GM19193 (cell line): ENCODE data around the gene SYT1.

ENCODE experiments used
- POLR2A ChIP-seq: IDR thresholded peaks from 4 replicates; pipeline ENCODE4 v1.6.1; 2011; ENCODE audit not compliant: insufficient read depth, insufficient read length; ENCODE audit errors: extremely low read depth

SYT1 gene

DNA sequence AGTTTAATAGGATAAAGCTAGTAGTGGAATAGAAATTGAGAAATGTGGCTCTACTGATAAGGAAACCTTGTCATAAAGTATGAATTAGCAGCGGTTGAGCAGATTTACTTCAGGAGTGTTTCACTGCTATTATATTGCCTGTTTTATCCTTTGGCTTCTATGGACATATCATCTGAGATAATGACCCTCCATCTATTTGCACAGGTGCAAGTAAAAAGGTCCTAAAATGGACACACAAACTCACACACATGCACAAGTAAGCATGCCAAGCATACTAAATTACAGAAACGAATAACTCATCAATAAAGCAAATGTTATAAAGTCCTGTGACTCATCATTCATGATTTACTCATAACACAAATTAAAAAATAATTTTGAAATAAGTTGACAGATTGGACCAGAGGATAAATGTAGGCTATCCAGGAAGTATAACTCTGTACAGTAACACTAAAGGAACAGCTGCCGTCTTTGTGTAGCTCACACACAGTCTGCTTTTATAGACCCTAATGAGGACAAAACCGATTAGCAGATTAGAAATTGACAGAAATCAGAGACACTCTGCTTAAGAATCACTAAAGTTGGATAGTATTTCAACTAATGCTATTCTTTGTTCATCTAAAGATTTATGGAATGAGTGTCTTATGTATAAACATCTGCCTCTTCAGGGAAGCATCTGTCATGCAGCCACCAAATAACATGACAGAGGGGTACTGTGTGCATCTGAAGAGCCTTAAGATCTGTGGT lies 73.9 kb downstream of the SYT1 start:
- no peak for TF ChIP-seq POLR2A

DNA sequence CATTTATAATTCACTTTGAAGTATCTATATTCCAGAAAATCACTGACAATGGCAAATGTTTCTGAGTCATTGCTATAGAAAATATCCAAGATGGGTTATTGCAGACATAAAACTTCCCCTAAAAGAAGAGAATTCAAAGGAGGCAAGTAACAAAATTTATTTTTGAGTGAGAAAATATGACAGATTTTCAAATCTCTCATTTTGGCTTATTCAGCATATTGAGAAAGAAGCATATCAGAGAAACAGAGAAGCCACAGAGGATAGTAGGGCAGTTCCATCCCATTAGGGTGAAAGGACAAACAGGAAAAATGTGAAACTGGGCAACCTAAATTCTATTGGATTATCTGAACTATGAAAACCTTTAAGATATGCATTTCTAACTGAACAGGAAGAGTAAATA lies 85.0 kb downstream of the SYT1 start:
- no peak for TF ChIP-seq POLR2A

DNA sequence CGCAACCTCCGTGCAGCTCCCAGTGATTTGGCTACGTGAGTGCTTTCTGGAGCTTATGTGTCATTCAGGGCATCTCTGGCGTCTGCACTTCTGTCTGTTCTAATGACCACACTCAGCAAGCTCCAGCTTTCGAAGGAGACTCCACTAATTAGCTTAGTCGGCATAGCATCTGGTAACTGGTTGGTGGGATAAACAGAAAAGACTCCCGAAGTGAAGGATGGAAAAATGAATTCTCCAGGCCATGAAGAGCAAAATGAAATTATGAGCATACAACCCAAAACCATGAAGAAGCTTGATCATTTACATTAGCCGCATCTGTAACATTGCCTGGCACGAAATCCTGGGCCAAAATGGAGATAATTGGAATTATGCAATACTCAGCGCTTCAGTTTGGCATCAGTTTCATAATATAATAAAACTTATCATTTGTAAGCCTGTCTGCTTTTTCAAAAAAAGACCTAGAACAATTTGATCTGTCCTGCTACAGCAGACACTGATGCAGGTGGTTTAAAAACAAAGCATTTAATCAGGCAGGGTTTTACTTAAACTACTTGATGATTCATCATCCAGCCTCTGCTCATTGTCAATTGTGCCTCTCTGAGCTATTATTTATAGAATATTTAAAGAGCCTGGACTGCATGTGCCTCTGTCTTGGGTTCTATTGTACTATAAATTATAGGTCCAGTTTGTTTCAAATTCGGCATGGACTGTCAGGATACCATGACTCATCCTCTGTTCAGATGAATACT lies 87.4 kb downstream of the SYT1 start:
- no peak for TF ChIP-seq POLR2A

DNA sequence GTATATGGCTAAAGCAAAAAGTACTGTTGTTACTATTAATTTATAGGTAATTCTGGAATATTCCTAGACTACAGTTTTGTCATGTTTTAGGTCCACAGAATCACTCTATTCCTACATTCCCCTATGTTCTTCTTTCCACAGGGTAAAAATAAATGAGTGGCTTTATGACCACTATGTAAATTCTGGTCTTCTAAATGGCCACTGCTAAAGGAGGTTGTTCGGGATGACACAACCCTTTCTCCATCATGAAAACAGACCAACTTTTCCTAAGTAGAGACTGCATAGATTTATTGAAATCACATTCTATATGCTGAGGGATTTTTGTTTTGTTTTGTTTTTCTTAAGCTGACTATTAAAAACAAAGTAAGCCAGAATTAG lies 88.0 kb downstream of the SYT1 start:
- no peak for TF ChIP-seq POLR2A

DNA sequence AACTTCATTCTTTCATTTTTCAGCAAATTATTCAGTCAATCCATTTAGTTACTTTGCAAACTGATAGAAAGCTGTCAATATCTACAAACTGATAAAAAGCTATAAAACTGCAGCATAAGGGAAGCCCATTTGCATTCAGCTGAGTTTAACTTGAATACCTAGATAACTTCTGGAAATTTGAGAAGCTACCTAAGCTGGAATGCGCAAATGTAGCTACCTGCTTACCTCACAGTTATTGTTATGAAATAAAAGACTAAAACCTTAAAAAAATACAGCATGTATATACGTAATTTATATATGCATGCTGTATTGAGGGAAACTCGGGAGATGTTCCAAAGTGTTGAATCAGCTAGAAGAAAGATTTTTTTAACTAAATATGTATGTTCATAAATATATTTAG lies 94.4 kb downstream of the SYT1 start:
- TF ChIP-seq POLR2A, result no peak

DNA sequence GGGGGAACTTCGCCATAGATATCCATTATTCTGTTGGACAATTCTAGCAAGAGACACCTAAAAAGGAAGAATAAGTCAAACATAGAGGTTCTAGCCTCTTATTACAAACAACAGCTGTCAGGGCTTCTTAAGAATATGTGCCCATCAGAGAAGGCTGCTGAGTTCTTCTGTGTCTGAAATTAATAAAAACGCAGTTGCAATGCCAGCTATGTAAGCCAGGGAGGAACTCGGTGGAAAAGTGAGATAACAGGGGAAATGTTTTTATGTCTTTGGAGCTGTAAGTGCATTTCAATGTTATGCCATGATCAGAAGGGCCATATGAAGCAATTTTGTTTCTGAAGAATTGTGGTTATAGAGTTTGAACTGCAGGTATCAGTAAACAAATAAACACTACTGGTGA lies 95.0 kb downstream of the SYT1 start:
- no peak for TF ChIP-seq POLR2A

DNA sequence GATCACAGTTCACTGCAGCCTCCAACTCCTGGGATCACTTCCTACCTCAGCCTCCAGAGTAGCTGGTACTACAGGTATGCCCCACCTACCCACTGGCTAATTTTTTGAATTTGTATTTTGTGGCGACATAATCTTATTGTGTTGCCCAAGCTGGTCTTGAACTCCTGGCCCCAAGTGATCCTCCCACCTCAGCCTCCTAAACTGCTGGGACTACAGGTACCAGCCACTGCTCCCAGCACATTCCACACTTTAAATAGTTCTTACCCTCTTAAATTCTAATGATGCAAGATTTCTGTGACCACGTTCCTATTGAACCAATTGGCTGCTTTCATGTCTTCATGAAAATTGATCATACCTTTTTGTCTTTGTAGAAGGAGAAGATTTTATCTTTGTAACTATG lies 96.6 kb downstream of the SYT1 start:
- TF ChIP-seq POLR2A, result no peak

DNA sequence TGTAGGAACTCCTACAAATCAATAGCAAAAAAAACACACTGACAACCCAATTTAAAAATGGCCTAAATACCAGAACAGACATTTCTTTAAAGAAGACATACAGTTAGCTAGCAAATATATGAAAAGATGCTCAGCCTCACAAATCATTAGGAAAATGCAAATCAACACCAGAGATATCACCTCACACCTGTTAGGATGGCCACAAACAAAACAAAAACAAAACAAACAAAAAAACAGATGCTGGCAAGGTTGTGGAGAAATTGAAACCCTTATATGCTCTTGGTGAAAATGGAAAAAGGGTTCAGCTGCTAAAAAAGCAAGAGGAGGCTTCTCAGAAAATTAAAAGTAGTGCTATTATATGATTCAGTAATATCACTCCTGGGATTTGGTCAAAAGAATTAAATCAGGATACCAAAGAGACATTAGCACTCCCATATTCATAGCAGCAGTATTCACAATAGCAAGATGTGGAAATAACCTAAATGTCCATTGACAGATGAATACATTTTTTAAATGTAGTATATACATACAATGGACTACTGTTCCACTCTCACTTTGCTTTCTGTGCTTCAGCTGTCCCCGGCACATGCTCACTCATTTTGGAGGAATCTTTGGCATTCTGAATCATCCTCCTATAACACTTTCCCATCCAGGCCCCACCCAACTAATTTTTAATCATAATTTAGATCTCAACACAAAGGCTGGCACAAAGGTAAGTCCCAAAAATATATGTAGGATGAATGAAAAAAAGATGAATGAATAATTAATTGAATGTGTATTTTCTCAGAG lies 99.1 kb downstream of the SYT1 start:
- TF ChIP-seq POLR2A, result no peak

DNA sequence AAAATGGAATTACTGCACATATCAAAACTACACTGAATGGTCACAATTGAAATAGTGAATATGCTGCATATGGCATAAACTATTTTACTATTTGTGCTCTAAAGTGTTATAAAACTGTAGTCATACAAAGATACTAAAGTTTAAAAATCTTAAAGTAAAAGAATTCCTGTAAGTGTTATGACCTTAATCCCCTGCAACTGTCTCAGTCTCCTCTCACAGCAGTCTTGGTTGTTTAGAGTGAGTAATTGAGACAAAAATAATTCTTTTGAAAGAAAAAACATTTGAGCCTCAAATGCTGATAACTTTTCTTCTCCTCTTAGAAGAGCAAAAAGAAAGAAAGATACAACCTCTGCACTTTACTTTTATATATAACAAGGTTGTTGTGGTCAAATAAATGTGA lies 99.9 kb downstream of the SYT1 start:
- no peak for TF ChIP-seq POLR2A

DNA sequence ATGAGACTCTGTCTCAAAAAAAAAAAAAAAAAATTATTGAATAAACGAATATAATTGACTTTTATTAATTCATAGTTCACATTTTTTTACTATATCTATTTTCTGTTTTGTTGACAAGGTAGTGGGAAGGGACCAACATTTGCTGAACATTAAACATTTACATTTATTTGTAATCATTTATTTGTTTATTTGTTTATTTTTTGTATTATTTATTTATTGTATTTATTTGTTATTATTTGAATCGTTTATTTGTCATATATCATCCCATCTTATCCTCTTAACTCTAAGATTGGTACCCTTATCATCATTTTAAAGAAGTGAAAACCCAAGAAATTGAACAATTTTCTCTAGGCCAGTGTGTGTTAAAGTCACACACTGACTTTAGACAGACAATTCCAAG lies 101.5 kb downstream of the SYT1 start:
- no peak for TF ChIP-seq POLR2A

DNA sequence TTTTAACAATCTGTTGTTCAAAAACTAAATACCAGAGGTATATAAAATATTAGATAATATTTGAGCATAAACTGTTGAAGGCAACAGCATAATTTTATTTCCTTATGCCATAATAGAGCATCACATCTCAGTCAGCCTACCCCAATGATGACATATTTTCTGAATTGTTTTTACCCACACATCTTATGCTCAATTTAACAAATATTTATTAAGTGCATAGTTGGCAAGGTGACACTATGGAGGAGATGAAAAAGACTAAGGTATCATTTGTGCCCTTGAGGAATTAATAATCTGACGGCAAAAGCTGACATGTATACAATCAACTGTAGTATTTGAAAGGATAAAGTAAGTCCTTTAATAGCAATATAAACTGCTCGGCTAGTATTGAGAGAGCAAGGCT lies 102.4 kb downstream of the SYT1 start:
- no peak for TF ChIP-seq POLR2A

DNA sequence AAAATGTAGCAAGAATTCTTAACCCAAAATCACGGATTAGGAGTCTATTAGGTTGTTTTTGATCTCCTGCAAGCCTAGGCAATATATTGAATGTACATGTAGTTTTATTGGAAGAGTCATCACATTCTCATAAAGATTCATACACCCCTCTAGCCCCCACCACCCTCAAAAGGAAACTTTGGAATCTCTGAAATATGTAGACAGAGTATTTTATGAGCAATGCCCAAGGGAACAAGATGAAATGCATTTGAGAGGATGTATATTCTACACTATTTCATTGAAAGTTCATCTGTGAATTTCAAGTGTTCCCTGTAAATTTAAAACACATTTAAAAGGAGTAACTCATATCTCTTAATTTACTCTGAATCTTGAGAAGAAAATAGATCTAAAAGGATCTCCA lies 103.7 kb downstream of the SYT1 start:
- no peak for TF ChIP-seq POLR2A

DNA sequence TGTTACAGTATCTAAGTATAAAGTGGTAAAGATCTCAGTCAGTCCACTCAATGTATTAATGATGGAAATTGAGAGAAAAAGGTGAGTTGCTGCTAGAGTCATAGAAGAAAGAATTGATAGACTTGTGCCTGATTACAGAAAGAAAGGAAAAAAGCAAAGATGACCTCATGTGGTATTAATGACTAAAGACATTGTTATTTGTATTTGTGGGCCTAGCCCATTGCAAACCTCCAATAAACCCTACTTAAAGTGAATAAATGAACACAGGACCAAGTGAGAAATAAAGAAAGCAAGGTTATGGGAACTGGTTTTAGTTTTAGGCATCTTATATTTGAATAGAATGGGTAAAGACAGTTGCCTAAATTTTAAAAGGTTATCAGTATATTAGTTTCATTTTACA lies 105.5 kb downstream of the SYT1 start:
- TF ChIP-seq POLR2A, result no peak

DNA sequence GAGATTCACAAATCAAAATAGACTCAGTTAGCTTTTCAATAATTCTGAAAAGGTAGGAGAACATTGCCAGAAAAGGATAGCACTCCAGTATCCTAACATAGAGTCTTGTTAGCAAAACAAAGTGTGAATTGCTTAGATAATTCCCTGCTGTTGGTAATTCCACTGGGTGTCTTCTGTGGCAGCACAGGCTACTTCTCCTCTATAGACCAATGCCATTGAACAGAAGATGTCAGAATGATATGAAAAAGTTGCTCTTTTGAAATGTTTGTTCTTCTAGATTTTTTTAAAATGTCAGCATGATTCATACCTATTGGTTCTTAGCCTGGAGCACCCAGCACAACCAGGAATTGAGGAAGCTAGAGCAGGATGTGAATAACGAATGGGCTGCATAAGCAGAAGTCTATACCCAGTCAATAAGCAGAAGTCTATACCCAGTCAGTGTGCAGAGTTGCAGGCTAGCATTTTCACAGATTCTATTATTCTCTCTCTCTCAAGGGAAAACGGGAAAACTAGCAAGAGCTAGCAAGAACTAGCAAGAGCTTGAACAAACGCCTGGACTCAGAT lies 112.8 kb downstream of the SYT1 start:
- TF ChIP-seq POLR2A, result no peak

DNA sequence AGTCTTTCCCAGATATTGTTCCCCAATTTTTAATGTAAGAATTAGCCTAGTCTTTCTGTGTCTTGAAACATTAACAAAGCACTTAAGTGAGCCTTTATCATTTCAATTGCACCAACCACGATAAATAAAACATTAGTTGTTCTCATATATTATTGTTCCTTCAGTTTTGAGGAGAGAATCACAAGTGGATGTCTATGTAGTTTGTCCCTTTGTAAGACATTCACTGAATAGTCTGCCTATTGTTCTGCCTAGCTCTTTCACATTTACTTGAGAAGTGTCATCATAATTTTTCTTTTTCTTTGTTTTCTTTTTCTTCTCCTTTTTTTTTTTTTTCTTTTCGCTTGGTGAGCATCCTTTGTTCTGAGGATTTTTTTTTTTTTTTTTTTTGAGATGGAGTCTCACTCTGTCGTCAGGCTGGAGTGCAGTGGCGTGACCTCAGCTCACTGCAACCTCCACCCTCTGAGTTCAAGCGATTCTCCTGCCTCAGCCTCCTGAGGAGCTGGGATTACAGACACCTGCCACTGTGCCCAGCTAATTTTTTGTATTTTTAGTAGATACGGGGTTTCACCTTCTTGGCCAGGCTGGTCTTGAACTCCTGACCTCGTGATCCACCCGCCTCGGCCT lies 129.7 kb downstream of the SYT1 start:
- TF ChIP-seq POLR2A, result no peak
